Measurements from ENCODE around the gene MB21D2. TPM values are rescaled to one million over a fixed set of nuclear protein-coding genes. Genes with fewer than 3 reads are reported as not detected.
A peak's percentile ranks its signal among the peaks of the same experiment; 100 is the strongest.

Gene MB21D2
- total RNA-seq, 2 donors from 2014 or later: 3.7 to 5.9 TPM

DNA sequence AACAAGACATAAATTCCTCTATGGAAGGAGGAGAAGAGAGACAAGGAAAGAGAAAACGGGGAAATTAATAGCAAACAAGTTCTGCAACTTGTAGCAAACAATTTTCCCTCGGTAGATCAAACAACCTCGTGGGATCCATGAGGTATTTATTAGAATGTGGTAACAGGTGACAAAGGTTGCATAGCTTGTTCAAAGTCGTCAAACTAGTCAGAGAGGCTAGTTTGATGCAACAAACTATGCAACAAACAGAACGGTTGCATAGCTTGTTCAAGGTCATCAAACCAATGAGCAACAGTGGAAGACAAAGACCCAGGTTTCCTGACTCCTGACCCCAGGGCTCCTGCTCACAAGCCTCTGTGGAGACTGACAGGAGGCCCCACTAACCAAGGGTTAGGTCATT, 20.7 kb downstream of the MB21D2 start:
- H3K27ac ChIP-seq: no peak overlapping the region
- no peaks in the 10 kb centered on the region for H3K9me3 ChIP-seq
- H3K4me3 ChIP-seq: no peak overlapping the region
- no peaks in the 10 kb centered on the region for H3K36me3 ChIP-seq
- no peak for DNase-seq (ENCODE audit: low spot score)
- TF ChIP-seq, protein P1, sequence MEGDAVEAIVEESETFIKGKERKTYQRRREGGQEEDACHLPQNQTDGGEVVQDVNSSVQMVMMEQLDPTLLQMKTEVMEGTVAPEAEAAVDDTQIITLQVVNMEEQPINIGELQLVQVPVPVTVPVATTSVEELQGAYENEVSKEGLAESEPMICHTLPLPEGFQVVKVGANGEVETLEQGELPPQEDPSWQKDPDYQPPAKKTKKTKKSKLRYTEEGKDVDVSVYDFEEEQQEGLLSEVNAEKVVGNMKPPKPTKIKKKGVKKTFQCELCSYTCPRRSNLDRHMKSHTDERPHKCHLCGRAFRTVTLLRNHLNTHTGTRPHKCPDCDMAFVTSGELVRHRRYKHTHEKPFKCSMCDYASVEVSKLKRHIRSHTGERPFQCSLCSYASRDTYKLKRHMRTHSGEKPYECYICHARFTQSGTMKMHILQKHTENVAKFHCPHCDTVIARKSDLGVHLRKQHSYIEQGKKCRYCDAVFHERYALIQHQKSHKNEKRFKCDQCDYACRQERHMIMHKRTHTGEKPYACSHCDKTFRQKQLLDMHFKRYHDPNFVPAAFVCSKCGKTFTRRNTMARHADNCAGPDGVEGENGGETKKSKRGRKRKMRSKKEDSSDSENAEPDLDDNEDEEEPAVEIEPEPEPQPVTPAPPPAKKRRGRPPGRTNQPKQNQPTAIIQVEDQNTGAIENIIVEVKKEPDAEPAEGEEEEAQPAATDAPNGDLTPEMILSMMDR (IDR thresholded peaks at IDR 0.05): no peak
- no peaks in the 10 kb centered on the region for H3K27me3 ChIP-seq
- peaks cover 0 to 5% of the 10 kb centered on the region in 2 donors for H3K4me1 ChIP-seq

DNA sequence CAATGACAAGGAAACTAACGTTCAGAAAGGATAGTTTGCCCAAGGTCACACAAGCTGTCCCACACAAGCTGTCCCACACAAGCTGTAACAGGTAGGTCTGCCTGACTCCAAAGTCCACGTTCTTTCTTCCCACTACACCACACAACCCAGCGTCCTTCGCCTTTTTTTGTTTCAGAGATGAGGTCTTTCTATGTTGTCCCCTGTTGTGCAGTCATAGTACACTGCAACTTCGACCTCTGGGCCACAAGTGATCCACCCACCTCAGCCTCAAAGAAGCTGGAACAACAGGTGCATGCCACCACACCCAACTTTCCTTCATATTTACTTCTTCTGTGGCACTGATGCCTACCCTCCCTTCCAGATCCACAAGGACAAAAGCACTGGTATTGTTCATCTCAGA, 21.4 kb downstream of the MB21D2 start:
- Histone ChIP-seq H3K27ac (no peak overlapping the region), H3K4me1 (peaks cover 0 to 5% of the 10 kb centered on the region in 2 donors), H3K36me3 (no peaks in the 10 kb centered on the region), H3K9me3 (no peaks in the 10 kb centered on the region), H3K27me3 (no peaks in the 10 kb centered on the region), H3K4me3 (no peak overlapping the region)
- no peak for DNase-seq (ENCODE audit: low spot score)
- TF ChIP-seq, protein P1 (IDR thresholded peaks at IDR 0.05): no peak

DNA sequence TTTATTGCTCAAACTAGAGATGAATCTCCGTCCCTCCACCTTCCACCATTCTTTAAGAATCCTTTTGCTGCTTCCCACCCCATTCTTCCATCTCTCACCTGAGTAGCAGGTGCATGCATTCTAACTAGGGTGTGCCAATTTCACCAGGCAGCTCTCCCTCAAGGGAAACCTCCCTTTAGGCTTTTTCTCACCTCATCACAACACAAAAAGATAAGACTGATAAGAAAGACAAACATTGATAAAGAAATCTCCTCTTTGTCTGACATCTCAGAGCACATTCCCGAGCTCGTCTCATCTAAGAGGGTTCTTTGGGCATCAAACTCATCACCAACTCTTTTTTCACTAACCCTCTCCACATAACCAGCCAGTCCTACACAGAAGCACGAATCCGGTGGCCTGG, 23.0 kb downstream of the MB21D2 start:
- Histone ChIP-seq H3K9me3 (no peaks in the 10 kb centered on the region), H3K36me3 (no peaks in the 10 kb centered on the region), H3K27ac (no peak overlapping the region), H3K27me3 (no peaks in the 10 kb centered on the region), H3K4me1 (peaks cover 0 to 11% of the 10 kb centered on the region in 2 donors), H3K4me3 (no peak overlapping the region)
- DNase-seq (ENCODE audit: low spot score): no peak
- TF ChIP-seq, protein P1 (IDR thresholded peaks at IDR 0.05): no peak

DNA sequence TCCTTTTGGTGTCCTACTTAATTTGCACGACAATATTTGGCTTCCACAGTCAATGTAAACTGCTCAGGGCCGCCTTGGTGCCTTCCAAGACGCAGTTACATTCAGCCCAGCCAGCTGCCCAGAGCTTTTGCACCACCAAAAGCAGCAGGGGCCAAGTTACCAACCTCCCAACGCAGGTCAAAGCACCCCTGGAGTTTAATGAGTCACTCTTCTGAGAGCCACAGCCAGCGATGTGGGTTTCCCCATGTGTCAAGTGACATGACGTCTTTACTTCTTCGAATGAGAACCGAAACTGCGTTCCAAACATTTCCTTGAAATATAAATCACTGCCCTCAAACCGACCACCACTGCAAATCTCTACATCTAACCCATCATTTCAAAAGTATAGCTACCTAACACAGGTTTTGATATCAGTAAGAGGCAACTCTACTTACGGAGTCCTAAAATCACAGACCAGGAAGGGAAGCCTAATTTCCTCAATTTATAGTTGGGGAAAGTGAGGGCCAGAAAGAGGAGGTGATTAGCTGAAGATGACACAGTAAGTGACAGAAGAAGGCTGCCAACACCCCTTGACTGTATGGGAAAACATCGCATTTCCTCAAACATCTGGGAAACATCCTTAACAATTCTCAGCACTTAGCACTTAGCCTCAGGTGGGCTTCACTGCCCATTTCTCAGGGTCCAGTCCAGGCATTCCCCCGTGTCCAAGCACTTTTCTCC, 24.5 kb downstream of the MB21D2 start:
- Histone ChIP-seq H3K4me1 (peaks cover 0 to 18% of the 10 kb centered on the region in 2 donors), H3K27ac (peak overlapping the region in 1 of 2 donors; percentile 23), H3K4me3 (no peak overlapping the region), H3K36me3 (no peaks in the 10 kb centered on the region), H3K27me3 (no peaks in the 10 kb centered on the region), H3K9me3 (no peaks in the 10 kb centered on the region)
- peak; percentile 83 for DNase-seq (ENCODE audit: low spot score)
- TF ChIP-seq, protein P1 (IDR thresholded peaks at IDR 0.05): no peak

DNA sequence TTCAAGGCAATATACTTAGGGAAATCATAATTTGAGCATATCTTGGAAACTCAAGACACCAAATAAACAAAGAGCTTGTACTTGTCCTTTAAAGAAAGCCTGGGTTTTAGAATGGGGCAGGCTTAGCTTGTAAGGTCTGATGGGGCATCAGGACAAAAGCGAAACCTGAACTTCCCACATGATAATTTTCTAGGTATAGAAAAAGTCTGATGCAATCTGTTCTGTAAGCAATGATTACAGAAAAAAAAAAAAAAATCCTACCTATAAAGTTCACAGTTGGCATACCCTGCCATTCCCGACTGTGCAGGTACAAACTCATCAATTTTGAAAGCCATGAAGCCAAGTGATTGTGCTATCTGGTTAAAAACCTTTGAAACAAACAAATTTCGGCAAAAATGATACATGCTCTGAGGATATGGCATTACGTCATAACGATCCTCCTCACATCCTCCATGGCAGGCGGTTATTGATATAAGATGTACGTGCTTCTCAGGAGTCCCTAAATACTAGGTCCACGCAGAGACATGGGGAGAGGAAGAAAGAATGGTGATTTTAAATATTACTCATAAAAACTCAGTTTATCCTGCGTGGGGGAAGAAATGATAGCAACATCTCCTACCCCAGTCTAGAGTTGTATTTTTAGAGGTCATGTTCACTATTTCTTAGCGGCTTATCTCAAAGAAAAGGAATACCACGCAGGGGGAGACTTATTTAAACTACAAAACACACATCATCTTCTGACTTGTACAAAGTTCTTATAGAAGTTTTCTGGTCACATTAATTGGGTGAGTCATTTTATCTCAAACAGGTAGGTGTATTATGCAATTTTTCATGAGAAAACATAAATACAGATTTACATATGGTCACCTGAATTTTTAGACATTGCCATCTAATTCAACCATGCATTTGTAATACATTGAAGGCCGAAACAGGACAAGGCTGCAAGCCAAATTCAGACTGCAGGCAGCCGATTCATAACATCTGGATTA, 27.0 kb downstream of the MB21D2 start:
- Histone ChIP-seq H3K4me3 (no peak overlapping the region), H3K4me1 (peaks cover 0 to 18% of the 10 kb centered on the region in 2 donors), H3K9me3 (no peaks in the 10 kb centered on the region), H3K27ac (no peak overlapping the region), H3K36me3 (no peaks in the 10 kb centered on the region), H3K27me3 (no peaks in the 10 kb centered on the region)
- TF ChIP-seq, protein P1 (IDR thresholded peaks at IDR 0.05): no peak
- DNase-seq (ENCODE audit: low spot score): no peak
